ENCODE results near the gene GSG1L2.
"Not testable (repeated sequence)": the region's sequence is repeated elsewhere in the genome, so short reads cannot be mapped to it uniquely, and the experiment has no call there.

The GSG1L2 gene

DNA sequence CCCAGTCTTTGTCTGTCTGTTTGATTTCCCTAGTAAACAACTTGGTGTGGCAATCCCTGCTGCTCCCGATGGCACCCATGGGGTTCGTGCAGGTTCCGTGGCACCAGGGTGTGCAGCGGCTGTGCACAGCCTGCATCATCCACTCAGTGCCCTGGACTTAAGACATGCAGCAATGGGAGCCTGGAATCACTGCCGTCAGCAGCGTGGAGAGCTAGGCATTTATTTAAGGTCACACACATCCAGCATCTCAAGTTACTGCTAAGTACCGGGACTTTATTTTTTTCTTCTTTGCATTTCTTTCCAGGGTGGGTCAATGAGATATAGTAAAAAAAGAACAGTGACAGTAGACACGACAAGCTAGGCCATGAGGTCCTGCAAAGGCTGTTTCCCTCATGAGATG is 33.3 kb downstream of the GSG1L2 start:
- no peak for DNase-seq

DNA sequence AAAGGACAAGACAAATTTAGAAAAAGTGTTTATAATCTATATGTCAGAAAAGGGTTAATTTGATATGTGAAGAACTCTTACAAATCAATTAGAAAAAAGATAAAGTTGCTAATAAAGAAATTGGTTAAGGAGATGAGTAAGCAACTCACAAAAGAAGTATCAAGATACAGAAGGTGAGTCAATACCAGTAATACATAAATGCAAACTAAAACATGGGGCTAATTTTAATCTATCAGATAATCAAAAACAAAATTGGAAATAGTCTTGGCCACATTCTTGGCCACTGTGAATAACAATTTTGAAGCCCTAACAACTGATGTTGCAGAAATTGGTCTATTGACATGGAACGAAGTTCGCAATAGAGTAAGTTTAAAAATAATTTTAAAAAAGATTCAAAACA is 37.3 kb downstream of the GSG1L2 start:
- no peak for DNase-seq

DNA sequence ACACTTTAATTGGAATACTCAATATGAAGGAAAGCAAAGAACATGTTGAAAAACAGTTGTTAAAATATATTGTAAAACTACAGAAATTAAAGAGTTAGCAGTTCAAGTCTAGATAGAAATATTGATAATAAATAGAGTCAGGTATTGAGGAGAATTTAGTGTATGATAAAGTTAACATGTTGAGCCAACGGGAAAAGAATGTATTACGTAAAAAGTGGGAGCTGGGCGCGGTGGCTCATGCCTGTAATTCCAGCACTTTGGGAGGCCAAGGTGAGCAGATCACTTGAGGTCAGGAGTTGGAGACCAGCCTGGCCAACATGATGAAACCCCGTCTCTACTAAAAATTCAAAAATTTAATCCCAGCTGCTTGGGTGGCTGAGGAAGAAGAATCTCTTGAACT is 38.4 kb downstream of the GSG1L2 start:
- DNase-seq = not testable (repeated sequence)

DNA sequence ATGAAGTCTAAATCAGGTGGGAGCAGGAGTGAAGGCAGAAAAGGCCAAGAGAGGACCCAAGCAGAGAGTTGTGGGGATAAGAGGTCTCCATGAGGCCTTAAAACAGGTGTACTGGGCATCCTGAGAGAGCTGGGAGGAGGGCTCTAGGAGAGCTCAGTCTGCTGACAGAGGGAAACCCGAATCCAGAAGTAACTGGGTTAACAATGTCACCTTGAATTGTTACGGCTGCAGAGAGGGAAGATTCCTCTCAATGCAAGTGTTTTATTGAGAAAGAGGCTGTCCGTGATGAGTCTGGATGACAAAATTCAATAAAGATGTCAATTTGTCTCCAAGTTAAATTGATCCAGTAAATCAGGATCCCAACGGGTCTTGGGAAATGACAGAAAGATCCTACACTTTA is 38.8 kb downstream of the GSG1L2 start:
- DNase-seq = no peak

DNA sequence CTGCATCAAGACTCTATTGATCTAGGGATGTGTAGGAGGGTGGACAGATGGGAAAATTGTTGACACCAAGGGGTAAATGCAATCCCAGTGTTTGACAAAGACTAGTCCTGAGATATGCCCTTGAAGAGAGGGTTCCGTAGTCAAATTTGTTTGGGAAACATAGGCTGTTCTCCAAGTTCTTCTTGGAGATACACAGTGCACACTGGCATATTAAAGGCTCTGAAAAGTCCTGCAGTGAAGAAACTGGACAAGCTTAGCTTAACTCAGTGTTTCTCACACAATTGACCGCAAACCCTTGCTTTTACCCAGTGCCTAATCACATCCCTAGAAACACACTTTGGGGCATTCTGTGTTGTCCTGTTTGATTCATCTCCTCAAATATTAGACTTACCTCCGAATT is 41.3 kb downstream of the GSG1L2 start:
- DNase-seq = no peak

DNA sequence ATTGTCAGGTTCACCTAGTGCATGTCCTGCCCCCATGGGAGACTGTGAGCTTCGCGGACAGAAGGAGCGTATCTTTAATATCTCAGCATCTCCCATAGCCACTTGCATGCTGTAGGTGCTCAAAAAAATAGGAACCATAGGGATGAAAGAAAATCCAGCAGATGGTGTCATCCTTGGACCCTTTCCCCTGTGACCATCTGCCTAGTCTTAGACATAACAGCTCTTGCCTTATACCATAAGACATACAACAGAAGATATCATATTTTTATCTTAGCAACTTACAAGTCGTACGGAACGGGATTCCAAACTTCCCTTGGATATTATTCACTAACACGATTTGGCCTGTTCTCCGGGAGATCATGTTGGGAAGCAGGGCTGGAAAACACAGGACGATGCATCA is 45.0 kb downstream of the GSG1L2 start:
- no peak for DNase-seq

DNA sequence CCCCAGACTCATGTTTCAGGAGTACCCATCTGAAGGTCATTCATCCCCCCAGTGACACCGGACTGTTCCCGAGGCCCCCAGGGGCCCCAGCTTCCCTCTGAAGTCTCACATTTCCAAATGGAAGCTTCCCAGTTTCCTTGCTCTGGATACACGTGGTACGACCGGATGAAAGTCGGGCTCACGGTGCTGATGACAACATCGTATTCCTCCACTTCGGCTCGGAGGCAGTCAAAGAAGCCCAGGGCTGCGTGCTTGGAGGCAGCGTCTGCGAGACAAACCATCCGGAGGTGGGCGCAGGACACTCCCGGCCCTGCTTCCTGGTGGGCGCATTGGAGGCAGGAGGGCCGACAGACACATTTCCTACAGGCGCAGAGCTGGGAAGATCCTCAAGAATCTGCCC is 49.2 kb downstream of the GSG1L2 start:
- DNase-seq = no peak

DNA sequence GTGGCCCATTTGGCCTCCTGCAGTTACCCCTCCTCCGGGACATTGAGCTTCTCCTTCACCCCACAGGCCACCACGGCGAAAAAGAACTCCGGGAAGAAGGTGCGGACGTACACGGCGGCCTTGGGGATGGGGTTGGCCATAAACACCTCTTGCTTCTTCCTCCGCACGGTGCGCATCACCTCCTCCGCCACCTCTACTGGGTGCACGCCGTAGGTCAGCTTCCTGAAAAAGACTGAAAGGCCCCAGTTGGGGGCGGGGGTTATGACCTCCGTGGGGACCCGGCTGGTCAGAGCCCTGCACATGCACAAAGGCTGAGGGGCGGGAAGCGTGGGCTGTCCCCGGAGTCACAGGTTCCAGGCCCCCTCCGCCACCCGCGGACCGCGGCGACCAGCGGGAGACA is 50.4 kb downstream of the GSG1L2 start:
- DNase-seq = no peak

DNA sequence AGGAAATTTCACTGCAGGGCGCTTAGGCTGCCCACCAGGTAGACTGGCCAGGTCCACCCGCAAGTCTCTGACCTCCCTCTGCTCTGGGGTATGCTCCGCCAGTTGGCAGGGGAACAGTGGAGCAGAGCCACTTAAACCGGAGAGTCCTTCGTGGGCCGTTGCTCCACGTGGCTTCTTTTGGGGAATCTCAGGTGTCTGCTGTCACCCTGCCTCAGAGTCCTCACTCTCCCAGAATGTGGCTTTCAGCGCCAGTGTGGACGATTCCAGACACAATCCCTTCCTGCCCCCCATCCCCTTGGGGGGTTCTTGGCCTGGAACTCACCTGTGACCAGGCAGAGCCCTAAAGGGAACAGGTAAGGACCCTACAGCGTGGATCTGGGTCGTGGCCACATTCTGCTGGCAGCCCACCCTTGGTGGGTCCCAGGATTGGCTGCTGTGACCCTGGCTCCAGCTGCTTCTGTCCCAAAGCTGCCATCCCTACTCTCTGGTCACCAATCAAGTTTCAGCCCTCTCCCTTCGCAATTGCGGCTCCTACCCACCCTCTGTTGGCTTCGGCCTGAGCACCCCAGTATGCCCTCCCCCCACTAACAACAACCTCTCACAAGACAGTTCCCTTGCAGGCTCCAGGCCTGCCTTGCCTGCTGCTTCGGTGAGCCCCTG is 52.7 kb downstream of the GSG1L2 start:
- no peak for DNase-seq

DNA sequence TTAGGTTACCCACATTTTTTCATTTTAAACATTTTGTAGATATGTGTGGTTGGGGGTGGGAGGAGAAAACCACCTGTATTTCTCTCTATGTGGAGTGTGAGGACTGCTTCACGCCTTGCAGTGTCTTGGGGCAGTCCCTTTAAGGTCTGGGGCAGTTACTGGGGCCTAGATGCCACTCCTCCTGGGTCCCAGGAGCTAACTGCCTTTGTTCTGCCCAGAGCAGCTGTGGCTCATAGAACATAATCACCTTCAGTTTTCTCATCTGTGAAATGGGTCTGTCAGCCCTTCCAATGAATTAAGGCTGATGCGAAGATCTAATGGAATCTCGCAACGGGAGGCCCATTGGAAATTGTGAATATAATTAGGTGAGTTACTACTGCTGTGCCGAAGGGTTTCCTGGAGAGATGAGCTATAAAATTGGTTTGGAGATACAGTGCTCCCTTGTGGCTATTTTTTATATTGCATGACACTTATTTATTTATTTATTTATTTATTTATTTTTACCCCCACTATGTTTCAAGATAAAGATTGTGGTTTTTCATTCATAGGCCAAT is 53.4 kb downstream of the GSG1L2 start:
- no peak for DNase-seq

DNA sequence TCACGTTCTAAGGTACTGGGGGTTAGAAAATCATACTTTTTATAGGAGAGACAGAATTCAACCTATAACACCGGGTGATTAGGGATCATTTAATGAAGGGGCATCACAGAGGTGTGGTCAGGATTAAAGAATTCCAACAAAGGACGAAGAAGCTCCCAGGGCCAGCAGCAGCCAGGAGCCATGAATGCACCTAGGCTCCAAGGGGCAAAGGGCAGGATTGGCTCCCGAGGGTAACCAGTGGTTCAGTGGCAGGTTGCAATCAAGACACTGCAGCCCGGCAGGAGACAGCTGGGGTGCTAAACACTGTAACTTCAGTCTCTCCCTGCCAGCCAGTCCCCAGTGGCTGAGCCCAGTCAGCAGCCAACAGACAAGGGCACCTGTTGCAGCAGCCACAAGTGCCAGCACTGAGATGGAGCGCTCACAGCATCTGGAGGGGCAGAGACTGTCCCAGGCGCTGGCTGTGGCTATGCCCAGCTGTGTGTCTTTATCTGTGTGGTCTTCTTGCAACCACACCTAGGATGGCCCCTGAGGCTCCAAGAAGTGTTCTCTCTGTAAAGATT is 54.4 kb downstream of the GSG1L2 start:
- peak; percentile 47 for DNase-seq

DNA sequence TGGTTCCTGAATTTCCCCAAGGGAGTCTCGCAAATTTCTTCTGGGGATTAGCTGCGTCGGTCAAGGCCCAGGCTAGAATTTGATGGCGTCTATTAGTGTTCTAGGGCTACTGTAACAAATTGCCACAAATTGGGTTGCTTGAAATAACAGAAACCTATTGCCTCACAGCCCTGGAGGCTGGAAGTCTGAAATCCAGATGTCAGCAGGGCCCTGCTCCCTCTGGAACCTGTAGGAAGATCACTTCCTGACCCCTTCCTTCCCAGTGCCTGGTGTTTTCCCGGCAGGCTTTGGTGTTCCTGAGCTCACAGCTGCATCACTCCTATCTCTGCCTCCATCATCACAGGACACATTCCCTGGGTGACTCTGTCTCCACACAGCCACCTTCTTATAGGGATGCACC is 54.9 kb downstream of the GSG1L2 start:
- DNase-seq = no peak

DNA sequence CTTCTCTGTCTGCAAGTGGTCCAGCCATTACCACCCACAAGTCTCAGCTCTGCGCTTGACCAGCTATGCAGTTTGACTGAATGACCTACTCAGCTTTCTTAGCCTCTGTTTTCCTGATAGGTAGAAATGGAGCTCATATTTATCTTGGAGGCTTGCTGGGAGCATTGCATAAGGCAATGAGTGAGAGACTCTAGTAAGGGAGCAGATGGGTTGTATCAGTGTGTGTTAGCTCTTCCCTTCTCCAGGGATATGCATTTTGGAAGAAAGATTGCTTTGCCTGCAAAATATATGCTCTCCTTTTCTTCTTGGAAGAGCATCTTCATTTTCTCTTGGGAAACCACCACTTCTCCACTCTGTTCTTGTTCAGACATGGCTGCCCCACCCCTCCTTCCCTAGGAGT is 56.6 kb downstream of the GSG1L2 start:
- DNase-seq = no peak

DNA sequence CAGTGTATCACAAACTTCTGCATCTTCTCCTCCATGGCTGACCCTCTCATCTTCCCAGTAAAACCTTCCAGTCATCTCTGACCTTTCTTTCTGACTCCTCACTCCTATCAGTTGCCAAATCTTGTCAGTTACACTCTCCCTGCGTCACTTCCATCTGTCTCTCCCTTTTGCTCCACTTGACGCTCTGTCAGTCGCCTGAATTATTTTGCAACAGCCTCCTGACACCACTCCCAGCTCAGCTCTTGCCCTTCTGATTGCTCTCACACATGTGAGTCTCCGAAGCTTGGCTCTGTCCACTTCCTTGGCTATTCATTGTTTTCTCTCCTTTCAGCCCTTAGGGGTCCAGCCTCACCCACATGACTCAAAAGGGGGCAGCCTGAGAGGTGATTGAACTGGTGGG is 58.2 kb downstream of the GSG1L2 start:
- no peak for DNase-seq

DNA sequence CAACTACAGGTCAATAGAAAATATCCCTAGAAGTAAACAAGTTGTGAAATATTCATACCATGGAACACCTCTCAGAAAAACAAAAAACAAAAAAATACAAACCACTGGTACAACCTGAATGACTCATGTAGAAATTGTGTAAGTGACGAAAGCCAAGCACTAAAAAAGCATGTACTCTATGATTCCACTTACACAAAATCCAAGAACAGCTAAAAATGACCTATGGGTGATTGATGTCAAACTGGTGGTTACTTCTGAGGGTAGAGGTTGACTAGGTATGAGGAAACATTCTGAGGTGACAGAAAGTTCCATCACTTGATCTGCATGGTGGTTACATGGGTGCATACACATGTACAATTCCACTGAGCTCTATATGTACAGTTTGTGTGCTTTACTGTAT is 61.6 kb downstream of the GSG1L2 start:
- DNase-seq = no peak

DNA sequence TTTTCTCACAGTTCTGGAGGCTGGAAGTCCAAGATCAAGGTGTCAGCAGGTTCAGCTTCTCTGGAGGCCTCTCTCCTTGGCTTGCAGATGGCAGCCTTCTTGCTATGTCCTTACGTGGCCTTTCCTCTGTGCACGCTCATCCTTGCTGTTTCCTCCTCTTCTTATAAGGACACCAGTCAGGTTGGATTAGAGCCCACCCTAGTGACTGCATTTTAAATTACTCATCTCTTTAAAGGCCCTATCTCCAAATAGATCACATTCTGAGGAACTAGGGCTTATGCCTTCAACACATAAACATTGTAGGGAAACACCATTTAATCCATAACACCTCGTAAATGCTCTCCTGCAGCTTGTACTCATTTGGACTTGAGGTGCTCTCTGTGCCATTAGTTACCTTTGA is 66.8 kb downstream of the GSG1L2 start:
- no peak for DNase-seq
